Endothelial cell (in vitro differentiated cells): ENCODE measurements around the gene KNDC1. TPM values are rescaled to one million over a fixed set of nuclear protein-coding genes. Genes with fewer than 3 reads are reported as not detected.

Experiments used
- DNase-seq: peaks from one replicate; pipeline ENCODE4 v3.0.0; 2021; ENCODE audit warnings: low spot score
- H3K27ac Mint-ChIP-seq: one replicate; pipeline ENCODE4 v1.8.0; 2021; ENCODE audit warnings: mixed read lengths, inconsistent platforms; ENCODE audit not compliant: unreplicated experiment
- H3K27me3 Mint-ChIP-seq: one replicate; pipeline ENCODE4 v1.8.0; 2021; ENCODE audit warnings: mild to moderate bottlenecking, moderate library complexity, mixed read lengths, inconsistent platforms; ENCODE audit not compliant: unreplicated experiment
- H3K36me3 Mint-ChIP-seq: one replicate; pipeline ENCODE4 v1.8.0; 2021; ENCODE audit warnings: mild to moderate bottlenecking, low read depth, mixed read lengths, inconsistent platforms; ENCODE audit not compliant: unreplicated experiment
- H3K4me1 Mint-ChIP-seq: one replicate; pipeline ENCODE4 v1.8.0; 2021; ENCODE audit warnings: mild to moderate bottlenecking, mixed read lengths, inconsistent platforms; ENCODE audit not compliant: unreplicated experiment
- H3K4me3 Mint-ChIP-seq: one replicate; pipeline ENCODE4 v1.8.0; 2021; ENCODE audit warnings: mild to moderate bottlenecking, mixed read lengths, inconsistent platforms; ENCODE audit not compliant: unreplicated experiment
- H3K9me3 Mint-ChIP-seq: one replicate; pipeline ENCODE4 v1.8.0; 2021; ENCODE audit warnings: mixed read lengths, inconsistent platforms; ENCODE audit not compliant: unreplicated experiment
- total RNA-seq: library from RNA; stranded (reverse); fragmentation: NEBNext Ultra II Directional; extraction: Animal tissue kit (Norgen Biotek cat#: 25700); gene quantifications from one replicate; pipeline ENCODE4 v1.2.1, GENCODE V29; 2021; ENCODE audit not compliant: unreplicated experiment
- TF ChIP-seq, protein P1 (sequence below): fragments of 200-600 bp; sonication (generic); IDR thresholded peaks from one replicate; pipeline ENCODE4 v1.5.0; 2021; ENCODE audit warnings: antibody characterized with exemption; ENCODE audit not compliant: unreplicated experiment

KNDC1 gene
- total RNA-seq, 1 donor from 2014 or later, result 1.3 TPM

DNA sequence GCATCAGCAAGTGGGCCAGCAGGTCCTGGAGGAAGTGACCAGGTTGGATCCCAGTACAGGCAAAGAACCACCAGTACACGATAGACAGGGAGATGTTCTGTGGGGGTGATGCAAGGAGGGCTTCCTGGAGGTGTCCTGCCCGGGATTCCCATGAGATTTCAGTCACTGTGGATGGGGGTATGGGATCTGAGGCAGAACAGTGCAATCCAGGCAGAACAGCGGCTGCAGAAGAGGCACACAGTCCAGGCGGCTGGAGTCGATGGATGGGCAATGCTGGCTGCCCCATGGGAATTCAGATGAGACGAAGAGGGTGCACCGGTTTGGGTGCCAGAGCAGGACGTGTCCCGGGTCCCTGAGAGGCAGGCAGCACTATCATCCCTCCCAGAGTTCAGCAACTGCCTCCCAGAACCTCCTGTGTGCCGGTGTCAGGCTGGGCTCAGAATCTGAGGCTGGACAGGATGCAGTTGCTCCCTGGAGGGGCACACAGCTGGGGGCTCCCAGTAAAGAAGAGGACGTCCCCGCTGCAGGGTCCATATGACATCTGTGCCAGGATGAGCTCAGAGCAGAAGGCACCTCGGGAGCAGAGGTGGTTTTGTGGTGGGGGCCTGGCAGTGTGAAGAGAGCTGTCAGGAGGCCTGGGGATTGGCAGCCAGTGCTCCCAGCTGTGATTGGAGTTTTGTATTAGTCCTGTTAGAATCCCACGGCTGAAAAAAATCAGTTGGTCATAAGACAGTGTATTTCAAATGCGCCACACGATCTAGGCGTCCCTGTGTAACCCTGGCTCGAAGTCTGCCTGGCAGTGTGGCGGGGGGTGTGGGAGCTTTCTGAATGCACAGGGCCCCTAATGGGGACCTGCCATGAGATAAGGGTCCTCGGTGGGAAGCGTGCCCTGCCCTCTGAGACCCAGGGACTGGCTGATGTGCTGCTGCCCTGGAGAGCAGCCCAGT lies 3.2 kb downstream of the KNDC1 start:
- TF ChIP-seq, protein P1, sequence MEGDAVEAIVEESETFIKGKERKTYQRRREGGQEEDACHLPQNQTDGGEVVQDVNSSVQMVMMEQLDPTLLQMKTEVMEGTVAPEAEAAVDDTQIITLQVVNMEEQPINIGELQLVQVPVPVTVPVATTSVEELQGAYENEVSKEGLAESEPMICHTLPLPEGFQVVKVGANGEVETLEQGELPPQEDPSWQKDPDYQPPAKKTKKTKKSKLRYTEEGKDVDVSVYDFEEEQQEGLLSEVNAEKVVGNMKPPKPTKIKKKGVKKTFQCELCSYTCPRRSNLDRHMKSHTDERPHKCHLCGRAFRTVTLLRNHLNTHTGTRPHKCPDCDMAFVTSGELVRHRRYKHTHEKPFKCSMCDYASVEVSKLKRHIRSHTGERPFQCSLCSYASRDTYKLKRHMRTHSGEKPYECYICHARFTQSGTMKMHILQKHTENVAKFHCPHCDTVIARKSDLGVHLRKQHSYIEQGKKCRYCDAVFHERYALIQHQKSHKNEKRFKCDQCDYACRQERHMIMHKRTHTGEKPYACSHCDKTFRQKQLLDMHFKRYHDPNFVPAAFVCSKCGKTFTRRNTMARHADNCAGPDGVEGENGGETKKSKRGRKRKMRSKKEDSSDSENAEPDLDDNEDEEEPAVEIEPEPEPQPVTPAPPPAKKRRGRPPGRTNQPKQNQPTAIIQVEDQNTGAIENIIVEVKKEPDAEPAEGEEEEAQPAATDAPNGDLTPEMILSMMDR, result no peak
- Mint-ChIP-seq H3K36me3 (no peaks in the 10 kb centered on the region), H3K27me3 (peaks cover 12% of the 10 kb centered on the region), H3K9me3 (no peaks in the 10 kb centered on the region), H3K4me1 (no peaks in the 10 kb centered on the region), H3K4me3 (no peak overlapping the region), H3K27ac (no peak overlapping the region)
- DNase-seq, result no peak

DNA sequence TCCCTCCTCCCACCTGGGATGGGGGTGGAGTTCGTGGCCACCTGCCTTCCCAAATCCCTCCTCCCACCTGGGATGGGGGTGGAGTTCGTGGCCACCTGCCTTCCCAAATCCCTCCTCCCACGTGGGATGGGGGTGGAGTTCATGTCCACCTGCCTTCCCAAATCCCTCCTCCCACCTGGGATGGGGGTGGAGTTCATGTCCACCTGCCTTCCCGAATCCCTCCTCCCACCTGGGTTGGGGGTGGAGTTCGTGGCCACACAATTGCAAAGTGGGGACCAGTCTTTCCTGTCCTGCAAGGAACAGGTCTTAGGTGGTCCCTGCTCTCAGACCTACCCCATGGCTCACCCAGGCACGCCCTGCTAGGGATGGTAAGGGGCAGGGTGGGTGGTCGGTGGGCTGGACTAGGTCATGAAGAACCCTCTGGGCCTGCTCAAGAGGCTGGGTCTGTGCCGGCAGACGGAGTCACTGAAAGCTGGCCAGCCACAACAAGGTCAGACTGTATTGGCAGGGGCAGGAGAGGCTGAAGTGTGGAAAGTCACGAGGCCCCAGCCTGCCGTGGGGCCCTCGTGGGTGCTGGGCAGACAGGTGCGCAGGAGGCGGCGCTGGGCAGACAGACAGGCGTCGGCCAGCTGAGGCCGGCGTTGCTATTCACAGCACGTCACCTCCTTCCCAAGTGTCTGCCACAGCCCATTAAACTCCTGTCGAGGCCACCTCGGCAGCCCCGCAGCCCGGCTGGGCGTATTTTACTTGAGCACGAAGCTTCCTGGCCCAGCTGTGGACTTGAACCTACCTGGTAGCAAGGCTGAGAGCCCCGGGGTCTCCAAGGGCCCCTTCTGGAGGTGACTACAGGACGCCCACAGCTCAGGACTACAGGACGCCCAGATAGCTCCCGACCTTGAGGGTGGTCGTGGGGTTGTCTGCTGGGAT lies 4.1 kb downstream of the KNDC1 start:
- no peak for DNase-seq
- Mint-ChIP-seq H3K9me3 (no peaks in the 10 kb centered on the region), H3K27ac (no peak overlapping the region)

DNA sequence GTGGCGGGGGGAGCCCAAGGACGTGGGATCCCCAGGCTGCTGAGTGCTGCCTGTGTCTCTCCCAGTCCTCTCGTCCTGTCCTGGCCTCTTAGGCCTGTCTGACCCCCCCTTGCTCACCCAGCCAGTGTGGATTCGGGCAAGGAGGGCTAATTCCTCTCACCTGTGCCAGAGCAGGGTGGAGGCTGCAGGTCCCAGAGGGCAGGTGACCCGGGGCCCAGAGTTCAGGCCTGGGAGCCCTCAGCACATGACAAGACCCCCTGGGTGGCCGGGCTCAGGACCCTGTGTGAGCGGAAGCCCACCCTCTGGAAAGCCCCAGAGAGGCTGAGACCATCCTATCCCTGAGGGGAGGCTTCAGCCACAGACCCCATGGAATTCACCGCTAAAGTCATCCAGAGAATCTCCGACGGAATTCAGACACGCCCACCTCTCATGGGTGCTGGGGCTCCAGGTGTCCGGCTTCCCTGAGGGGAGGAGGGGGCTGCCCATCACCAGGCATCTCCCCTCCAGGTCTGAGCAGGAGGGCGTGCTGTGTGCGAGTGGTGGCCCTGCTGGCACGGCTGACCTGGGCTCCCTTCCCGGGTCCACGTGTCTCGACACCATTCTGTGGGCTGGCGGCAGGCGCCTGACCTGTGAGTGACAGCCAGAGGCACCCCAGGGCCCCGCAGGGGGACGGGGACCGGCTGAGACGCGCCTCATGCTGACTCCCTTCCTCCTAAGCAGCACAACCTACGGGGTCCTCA lies 5.0 kb downstream of the KNDC1 start:
- H3K9me3 Mint-ChIP-seq, result no peaks in the 10 kb centered on the region
- no peaks in the 10 kb centered on the region for H3K36me3 Mint-ChIP-seq
- peaks cover 15% of the 10 kb centered on the region for H3K27me3 Mint-ChIP-seq
- H3K4me1 Mint-ChIP-seq, result no peaks in the 10 kb centered on the region
- no peak for DNase-seq
- no peak overlapping the region for H3K4me3 Mint-ChIP-seq
- no peak overlapping the region for H3K27ac Mint-ChIP-seq
- TF ChIP-seq, protein P1, result no peak

More for the DNA sequence above, 4.1 kb downstream of the KNDC1 start:
- TF ChIP-seq, protein P1, result no peak
- H3K27me3 Mint-ChIP-seq, result peaks cover 12% of the 10 kb centered on the region
- no peaks in the 10 kb centered on the region for H3K36me3 Mint-ChIP-seq
- H3K4me3 Mint-ChIP-seq, result no peak overlapping the region
- no peaks in the 10 kb centered on the region for H3K4me1 Mint-ChIP-seq

DNA sequence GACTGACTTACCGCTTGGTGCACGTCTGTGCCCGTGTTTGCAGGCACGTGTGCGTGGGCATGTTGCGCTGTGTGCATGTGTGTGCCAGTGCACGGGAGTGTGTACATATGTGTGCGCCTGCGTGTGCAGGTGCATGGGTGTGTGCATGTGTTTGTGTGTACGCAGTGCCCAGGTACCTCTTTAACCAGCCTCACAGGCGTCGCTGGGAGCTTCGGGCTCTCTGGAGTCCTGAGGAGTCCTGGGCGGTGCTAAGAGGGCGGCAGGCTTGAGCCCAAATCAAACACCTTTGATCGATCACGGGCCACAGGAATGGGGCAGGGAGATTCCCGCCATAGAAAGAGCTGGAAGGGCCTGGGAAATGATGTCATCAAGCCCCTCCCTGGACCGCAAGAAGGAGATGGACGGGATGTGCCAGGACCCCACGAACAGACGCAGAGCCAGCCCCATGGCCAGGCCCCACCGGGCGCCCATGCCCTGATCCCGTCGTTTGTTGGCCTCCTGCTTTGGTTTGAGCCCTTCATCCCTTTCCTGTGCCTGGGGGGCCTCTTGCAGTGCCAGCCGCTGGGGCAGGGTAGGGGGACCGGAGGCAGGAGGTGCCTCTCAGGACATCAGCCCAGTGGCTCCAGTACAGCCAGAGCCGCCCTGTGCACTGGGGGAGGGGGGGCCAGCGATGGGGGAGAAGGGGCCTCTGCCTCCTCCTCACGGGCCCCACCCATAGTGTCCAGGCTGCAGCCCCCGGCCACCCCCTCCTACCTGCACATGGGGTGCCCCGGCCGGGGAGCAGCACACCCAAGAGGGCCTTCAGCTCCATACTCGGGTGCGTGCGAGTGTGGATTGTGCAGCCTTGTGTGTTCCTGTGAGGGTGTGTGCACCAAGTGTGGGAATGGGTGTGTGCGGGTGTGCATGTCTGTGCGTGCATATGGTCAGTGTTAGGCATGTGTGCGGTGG lies 5.8 kb downstream of the KNDC1 start:
- H3K27me3 Mint-ChIP-seq, result peaks cover 16% of the 10 kb centered on the region
- no peak for DNase-seq
- H3K27ac Mint-ChIP-seq, result peak overlapping the region; percentile 43
- no peaks in the 10 kb centered on the region for H3K36me3 Mint-ChIP-seq
- TF ChIP-seq, protein P1, result no peak
- H3K4me3 Mint-ChIP-seq, result no peak overlapping the region
- no peaks in the 10 kb centered on the region for H3K9me3 Mint-ChIP-seq
- no peaks in the 10 kb centered on the region for H3K4me1 Mint-ChIP-seq
